Brain microvascular endothelial cell (primary cell): ENCODE results near the gene RTL3.
"Not testable (repeated sequence)": the region's sequence is repeated elsewhere in the genome, so short reads cannot be mapped to it uniquely, and the experiment has no call there.

Experiments used
- DNase-seq: peaks from one replicate; pipeline ENCODE4 v3.0.0-alpha.2; 2020
- H3K27ac ChIP-seq: fragments of 250-450 bp; sonication (Bioruptor Pico); 2 replicates; pipeline ENCODE4 v1.5.1; 2020; ENCODE audit warnings: mild to moderate bottlenecking, moderate library complexity
- H3K27me3 ChIP-seq: fragments of 250-450 bp; sonication (Bioruptor Pico); replicated peaks from 2 replicates; pipeline ENCODE4 v1.5.1; 2020; ENCODE audit warnings: mild to moderate bottlenecking
- H3K36me3 ChIP-seq: fragments of 250-450 bp; sonication (Bioruptor Pico); replicated peaks from 2 replicates; pipeline ENCODE4 v1.5.1; 2020; ENCODE audit warnings: mild to moderate bottlenecking
- H3K4me3 ChIP-seq: 2 replicates; pipeline ENCODE4 v1.5.1; 2011; ENCODE audit warnings: low read depth, mild to moderate bottlenecking, control low read depth, low read length, moderate library complexity
- CTCF ChIP-seq: IDR thresholded peaks from 2 replicates; pipeline ENCODE4 v1.5.1; 2011; ENCODE audit warnings: low read depth, mild to moderate bottlenecking, moderate library complexity, low read length, control low read depth, inconsistent platforms; ENCODE audit errors: missing control alignments
- in situ Hi-C: cut with HindIII; loops from 2 replicates; pipeline ENCODE4 v1.10.0; 2017; ENCODE audit warnings: low sequenced_read_pairs, low pct_ligation_motif_present

Gene RTL3

GRCh38 chrX:78658414-78658813 lies 714 bp downstream of the RTL3 start:
- Histone ChIP-seq H3K36me3 (no peaks in the 10 kb centered on the region), H3K27me3 (no peaks in the 10 kb centered on the region), H3K4me3 (no peak overlapping the region), H3K27ac (peak overlapping the region; percentile 59)
- TF ChIP-seq CTCF: no peak
- no peak for DNase-seq
- in situ Hi-C loops: no loop called here

GRCh38 chrX:78655642-78656041 lies 3.5 kb downstream of the RTL3 start:
- no peak overlapping the region for H3K4me3 ChIP-seq
- no peaks in the 10 kb centered on the region for H3K36me3 ChIP-seq
- no peak for TF ChIP-seq CTCF
- no peak overlapping the region for H3K27ac ChIP-seq
- H3K27me3 ChIP-seq: no peaks in the 10 kb centered on the region
- in situ Hi-C loops: no loop called here
- DNase-seq: no peak

GRCh38 chrX:78653118-78653822 lies 5.9 kb downstream of the RTL3 start:
- H3K27me3 ChIP-seq: no peaks in the 10 kb centered on the region
- H3K4me3 ChIP-seq: no peak overlapping the region
- in situ Hi-C loops: no loop called here
- TF ChIP-seq CTCF: no peak
- DNase-seq: peak; percentile 72
- no peaks in the 10 kb centered on the region for H3K36me3 ChIP-seq
- peak overlapping the region; percentile 43 for H3K27ac ChIP-seq

GRCh38 chrX:78650906-78651437 lies 8.2 kb downstream of the RTL3 start:
- no peak overlapping the region for H3K4me3 ChIP-seq
- H3K27me3 ChIP-seq: no peaks in the 10 kb centered on the region
- in situ Hi-C loops: no loop called here
- no peaks in the 10 kb centered on the region for H3K36me3 ChIP-seq
- peak; percentile 23 for DNase-seq
- peak overlapping the region; percentile 53 for H3K27ac ChIP-seq
- TF ChIP-seq CTCF: no peak

- Histone ChIP-seq H3K27me3 (no peaks in the 10 kb centered on the region), H3K36me3 (no peaks in the 10 kb centered on the region), H3K27ac (no peak overlapping the region), H3K4me3 (no peak overlapping the region)
- DNase-seq: no peak
- in situ Hi-C loops: no loop called here
- no peak for TF ChIP-seq CTCF
These were observed 15.3 kb downstream of the RTL3 start for GRCh38 chrX:78643874-78644273.

GRCh38 chrX:78643096-78643495 lies 16.0 kb downstream of the RTL3 start:
- peak overlapping the region; percentile 36 for H3K27ac ChIP-seq
- in situ Hi-C loops: no loop called here
- H3K36me3 ChIP-seq: no peaks in the 10 kb centered on the region
- no peaks in the 10 kb centered on the region for H3K27me3 ChIP-seq
- peak; percentile 47 for DNase-seq
- no peak for TF ChIP-seq CTCF
- no peak overlapping the region for H3K4me3 ChIP-seq

- H3K36me3 ChIP-seq, H3K27ac ChIP-seq, in situ Hi-C loops, H3K4me3 ChIP-seq, H3K27me3 ChIP-seq, DNase-seq: not testable (repeated sequence)
These were observed 23.0 kb downstream of the RTL3 start for GRCh38 chrX:78636096-78636495.
